ENCODE data around the gene EEFSEC.

Gene EEFSEC

GRCh38 chr3:128194843-128195242 lies 41.6 kb downstream of the EEFSEC start:
- Histone ChIP-seq H3K9me3 (no peaks in the 10 kb centered on the region), H3K4me3 (no peak overlapping the region), H3K27me3 (no peaks in the 10 kb centered on the region), H3K36me3 (no peaks in the 10 kb centered on the region), H3K4me1 (peaks cover 0 to 15% (median 4%) of the 10 kb centered on the region in 4 donors), H3K27ac (no peak overlapping the region)
- no peak for DNase-seq
- intact Hi-C loops (cut with DNase I; ENCODE audit: low total_unique reads), result no loop called here
- TF ChIP-seq CTCF (IDR thresholded peaks at IDR 0.05), result no peak

GRCh38 chr3:128195369-128195768 lies 42.1 kb downstream of the EEFSEC start:
- Histone ChIP-seq H3K9me3 (no peaks in the 10 kb centered on the region), H3K27ac (no peak overlapping the region), H3K4me3 (no peak overlapping the region), H3K27me3 (no peaks in the 10 kb centered on the region), H3K36me3 (no peaks in the 10 kb centered on the region), H3K4me1 (peaks cover 0 to 15% (median 4%) of the 10 kb centered on the region in 4 donors)
- no peak for DNase-seq
- intact Hi-C loops (cut with DNase I; ENCODE audit: low total_unique reads), result no loop called here
- TF ChIP-seq CTCF (IDR thresholded peaks at IDR 0.05), result no peak

GRCh38 chr3:128195802-128196201 lies 42.5 kb downstream of the EEFSEC start:
- Histone ChIP-seq H3K36me3 (no peaks in the 10 kb centered on the region), H3K4me1 (peaks cover 0 to 15% (median 4%) of the 10 kb centered on the region in 4 donors), H3K4me3 (no peak overlapping the region), H3K27ac (no peak overlapping the region), H3K27me3 (no peaks in the 10 kb centered on the region), H3K9me3 (no peaks in the 10 kb centered on the region)
- no peak for DNase-seq
- TF ChIP-seq CTCF (IDR thresholded peaks at IDR 0.05), result no peak
- intact Hi-C loops (cut with DNase I; ENCODE audit: low total_unique reads), result no loop called here

- DNase-seq, result no peak
- Histone ChIP-seq H3K4me3 (no peak overlapping the region), H3K27me3 (no peaks in the 10 kb centered on the region), H3K27ac (no peak overlapping the region), H3K9me3 (no peaks in the 10 kb centered on the region), H3K4me1 (peaks cover 0 to 15% (median 4%) of the 10 kb centered on the region in 4 donors), H3K36me3 (no peaks in the 10 kb centered on the region)
- no peak for TF ChIP-seq CTCF (IDR thresholded peaks at IDR 0.05)
- intact Hi-C loops (cut with DNase I; ENCODE audit: low total_unique reads), result no loop called here
Observed at GRCh38 chr3:128196647-128197046, 43.4 kb downstream of the EEFSEC start.

- Histone ChIP-seq H3K9me3 (no peaks in the 10 kb centered on the region), H3K4me1 (peaks cover 0 to 15% (median 4%) of the 10 kb centered on the region in 4 donors), H3K27me3 (no peaks in the 10 kb centered on the region), H3K4me3 (no peak overlapping the region), H3K36me3 (no peaks in the 10 kb centered on the region), H3K27ac (no peak overlapping the region)
- intact Hi-C loops (cut with DNase I; ENCODE audit: low total_unique reads), result no loop called here
- DNase-seq, result no peak
- no peak for TF ChIP-seq CTCF (IDR thresholded peaks at IDR 0.05)
Observed at GRCh38 chr3:128197855-128198254, 44.6 kb downstream of the EEFSEC start.

GRCh38 chr3:128198313-128198712 lies 45.0 kb downstream of the EEFSEC start:
- DNase-seq, result peak in 1 of 2 donors; percentile 33
- no peak overlapping the region for H3K27ac ChIP-seq
- H3K4me3 ChIP-seq, result no peak overlapping the region

More at GRCh38 chr3:128198313-128198712, 45.0 kb downstream of the EEFSEC start:
- Histone ChIP-seq H3K9me3 (no peaks in the 10 kb centered on the region), H3K27me3 (no peaks in the 10 kb centered on the region), H3K4me1 (peaks cover 0 to 15% (median 4%) of the 10 kb centered on the region in 4 donors), H3K36me3 (no peaks in the 10 kb centered on the region)
- intact Hi-C loops (cut with DNase I; ENCODE audit: low total_unique reads), result no loop called here
- no peak for TF ChIP-seq CTCF (IDR thresholded peaks at IDR 0.05)

Data from tibial artery (tissue), 4 donors.